Inflammatory macrophage treated with lipopolysaccharide for 1 hour (primary cell): ENCODE data around the gene LPP.
A peak's percentile ranks its signal among the peaks of the same experiment; 100 is the strongest.

Experiments
- DNase-seq, 2 donors: peaks; one replicate each; pipeline ENCODE4 v3.0.0-alpha.2; 2020 to 2022

The LPP gene

GRCh38 chr3:188533612-188534357, 379.8 kb downstream of the LPP start:
- no peak for DNase-seq

- no peak for DNase-seq
These were observed 380.7 kb downstream of the LPP start for GRCh38 chr3:188534633-188535032.

- peak; percentile 44 to 57 for DNase-seq
These were observed 383.6 kb downstream of the LPP start for GRCh38 chr3:188537606-188538005.

- DNase-seq: no peak
These were observed 385.1 kb downstream of the LPP start for GRCh38 chr3:188539037-188539436.

- no peak for DNase-seq
These were observed 385.8 kb downstream of the LPP start for GRCh38 chr3:188539631-188540194.

GRCh38 chr3:188542196-188542595, 388.2 kb downstream of the LPP start:
- no peak for DNase-seq

- DNase-seq: no peak
These were observed 390.1 kb downstream of the LPP start for GRCh38 chr3:188544012-188544411.

GRCh38 chr3:188546835-188547670, 393.1 kb downstream of the LPP start:
- DNase-seq: no peak

GRCh38 chr3:188553569-188553968, 399.6 kb downstream of the LPP start:
- DNase-seq: no peak

GRCh38 chr3:188554404-188554803, 400.4 kb downstream of the LPP start:
- no peak for DNase-seq

GRCh38 chr3:188557235-188557634, 403.3 kb downstream of the LPP start:
- DNase-seq: peak; percentile 59 to 74

GRCh38 chr3:188558343-188559071, 404.6 kb downstream of the LPP start:
- DNase-seq: peak; percentile 77 to 85

- DNase-seq: no peak
These were observed 405.1 kb downstream of the LPP start for GRCh38 chr3:188559072-188559429.

GRCh38 chr3:188559856-188560255, 405.9 kb downstream of the LPP start:
- DNase-seq: no peak

GRCh38 chr3:188562144-188562543, 408.2 kb downstream of the LPP start:
- DNase-seq: no peak

- DNase-seq: no peak
These were observed 413.7 kb downstream of the LPP start for GRCh38 chr3:188567478-188568195.

GRCh38 chr3:188568736-188569135, 414.8 kb downstream of the LPP start:
- DNase-seq: peak; percentile 71 to 83

- no peak for DNase-seq
These were observed 417.7 kb downstream of the LPP start for GRCh38 chr3:188571531-188572095.

- no peak for DNase-seq
These were observed 419.5 kb downstream of the LPP start for GRCh38 chr3:188573291-188573940.

- no peak for DNase-seq
These were observed 420.0 kb downstream of the LPP start for GRCh38 chr3:188573956-188574355.

- no peak for DNase-seq
These were observed 420.9 kb downstream of the LPP start for GRCh38 chr3:188574885-188575284.

- DNase-seq: no peak
These were observed 421.5 kb downstream of the LPP start for GRCh38 chr3:188575501-188575900.
